Esophagus squamous epithelium (tissue), 4 donors: ENCODE data around the gene PTPRN.

Experiments used
- POLR2A ChIP-seq, 4 donors: fragments of 450-650 bp; IDR thresholded peaks; one replicate each; pipeline ENCODE4 v1.6.1; 2017; ENCODE audit warnings: antibody characterized with exemption in 4 of 4, mild to moderate bottlenecking in 4 of 4, moderate library complexity in 3 of 4
- TF ChIP-seq, protein P1 (sequence below), 6 experiments: fragments of 450-650 bp in 4 of 6; fragments of 200-600 bp in 2 of 6; sonication (generic) in 2 of 6; IDR thresholded peaks; one replicate each; pipeline ENCODE4 v1.5.1; 2016 to 2019; ENCODE audit warnings: antibody characterized with exemption in 6 of 6, mild to moderate bottlenecking in 4 of 6, moderate library complexity in 4 of 6

DNA sequence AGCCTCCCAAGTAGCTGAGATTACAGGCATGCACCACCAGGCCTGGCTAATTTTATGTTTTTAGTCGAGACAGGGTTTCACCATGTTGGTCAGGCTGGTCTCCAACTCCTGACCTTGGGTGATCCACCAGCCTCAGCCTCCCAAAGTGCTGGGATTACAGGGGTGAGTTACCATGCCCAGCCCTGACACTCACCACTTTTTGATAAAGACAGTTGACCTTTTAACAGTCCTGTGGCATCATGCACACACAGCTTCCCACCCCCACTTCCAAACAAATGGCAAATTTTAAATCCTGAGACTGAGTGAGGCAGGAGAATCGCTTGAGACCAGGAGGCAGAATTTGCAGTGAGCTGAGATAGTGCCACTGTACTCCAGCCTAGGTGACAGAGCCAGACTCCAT lies 36.2 kb downstream of the PTPRN start:
- TF ChIP-seq, protein P1, sequence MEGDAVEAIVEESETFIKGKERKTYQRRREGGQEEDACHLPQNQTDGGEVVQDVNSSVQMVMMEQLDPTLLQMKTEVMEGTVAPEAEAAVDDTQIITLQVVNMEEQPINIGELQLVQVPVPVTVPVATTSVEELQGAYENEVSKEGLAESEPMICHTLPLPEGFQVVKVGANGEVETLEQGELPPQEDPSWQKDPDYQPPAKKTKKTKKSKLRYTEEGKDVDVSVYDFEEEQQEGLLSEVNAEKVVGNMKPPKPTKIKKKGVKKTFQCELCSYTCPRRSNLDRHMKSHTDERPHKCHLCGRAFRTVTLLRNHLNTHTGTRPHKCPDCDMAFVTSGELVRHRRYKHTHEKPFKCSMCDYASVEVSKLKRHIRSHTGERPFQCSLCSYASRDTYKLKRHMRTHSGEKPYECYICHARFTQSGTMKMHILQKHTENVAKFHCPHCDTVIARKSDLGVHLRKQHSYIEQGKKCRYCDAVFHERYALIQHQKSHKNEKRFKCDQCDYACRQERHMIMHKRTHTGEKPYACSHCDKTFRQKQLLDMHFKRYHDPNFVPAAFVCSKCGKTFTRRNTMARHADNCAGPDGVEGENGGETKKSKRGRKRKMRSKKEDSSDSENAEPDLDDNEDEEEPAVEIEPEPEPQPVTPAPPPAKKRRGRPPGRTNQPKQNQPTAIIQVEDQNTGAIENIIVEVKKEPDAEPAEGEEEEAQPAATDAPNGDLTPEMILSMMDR (IDR thresholded peaks at IDR 0.05): no peak
- no peak for TF ChIP-seq POLR2A (IDR thresholded peaks at IDR 0.05)
